ENCODE measurements around the gene PCSK7. TPM values are rescaled to one million over a fixed set of nuclear protein-coding genes. Genes with fewer than 3 reads are reported as not detected.

The PCSK7 gene
- total RNA-seq, 1 donor from 2014 or later, result 93.6 TPM

- Mint-ChIP-seq H3K36me3 (ENCODE audit: low read depth, unreplicated experiment) (peaks cover 33% of the 10 kb centered on the region), H3K27ac (ENCODE audit: unreplicated experiment) (no peak overlapping the region), H3K4me1 (ENCODE audit: unreplicated experiment) (peaks cover 22% of the 10 kb centered on the region), H3K4me3 (ENCODE audit: unreplicated experiment) (no peak overlapping the region), H3K9me3 (ENCODE audit: unreplicated experiment) (no peaks in the 10 kb centered on the region), H3K27me3 (ENCODE audit: unreplicated experiment) (no peaks in the 10 kb centered on the region)
- DNase-seq (ENCODE audit: low spot score), result no peak
- TF ChIP-seq, protein P1, sequence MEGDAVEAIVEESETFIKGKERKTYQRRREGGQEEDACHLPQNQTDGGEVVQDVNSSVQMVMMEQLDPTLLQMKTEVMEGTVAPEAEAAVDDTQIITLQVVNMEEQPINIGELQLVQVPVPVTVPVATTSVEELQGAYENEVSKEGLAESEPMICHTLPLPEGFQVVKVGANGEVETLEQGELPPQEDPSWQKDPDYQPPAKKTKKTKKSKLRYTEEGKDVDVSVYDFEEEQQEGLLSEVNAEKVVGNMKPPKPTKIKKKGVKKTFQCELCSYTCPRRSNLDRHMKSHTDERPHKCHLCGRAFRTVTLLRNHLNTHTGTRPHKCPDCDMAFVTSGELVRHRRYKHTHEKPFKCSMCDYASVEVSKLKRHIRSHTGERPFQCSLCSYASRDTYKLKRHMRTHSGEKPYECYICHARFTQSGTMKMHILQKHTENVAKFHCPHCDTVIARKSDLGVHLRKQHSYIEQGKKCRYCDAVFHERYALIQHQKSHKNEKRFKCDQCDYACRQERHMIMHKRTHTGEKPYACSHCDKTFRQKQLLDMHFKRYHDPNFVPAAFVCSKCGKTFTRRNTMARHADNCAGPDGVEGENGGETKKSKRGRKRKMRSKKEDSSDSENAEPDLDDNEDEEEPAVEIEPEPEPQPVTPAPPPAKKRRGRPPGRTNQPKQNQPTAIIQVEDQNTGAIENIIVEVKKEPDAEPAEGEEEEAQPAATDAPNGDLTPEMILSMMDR (IDR thresholded peaks at IDR 0.05; ENCODE audit: unreplicated experiment), result no peak
Measured at GRCh38 chr11:117220568-117220967, 11.3 kb downstream of the PCSK7 start.

- H3K4me1 Mint-ChIP-seq (ENCODE audit: unreplicated experiment), result peaks cover 20% of the 10 kb centered on the region
- no peaks in the 10 kb centered on the region for H3K27me3 Mint-ChIP-seq (ENCODE audit: unreplicated experiment)
- TF ChIP-seq, protein P1 (IDR thresholded peaks at IDR 0.05; ENCODE audit: unreplicated experiment), result no peak
- peaks cover 33% of the 10 kb centered on the region for H3K36me3 Mint-ChIP-seq (ENCODE audit: low read depth, unreplicated experiment)
- no peak overlapping the region for H3K4me3 Mint-ChIP-seq (ENCODE audit: unreplicated experiment)
- no peaks in the 10 kb centered on the region for H3K9me3 Mint-ChIP-seq (ENCODE audit: unreplicated experiment)
- H3K27ac Mint-ChIP-seq (ENCODE audit: unreplicated experiment), result no peak overlapping the region
- DNase-seq (ENCODE audit: low spot score), result no peak
Measured at GRCh38 chr11:117219995-117220394, 11.9 kb downstream of the PCSK7 start.

GRCh38 chr11:117219455-117219854, 12.4 kb downstream of the PCSK7 start:
- Mint-ChIP-seq H3K4me1 (ENCODE audit: unreplicated experiment) (peaks cover 15% of the 10 kb centered on the region), H3K27me3 (ENCODE audit: unreplicated experiment) (no peaks in the 10 kb centered on the region), H3K9me3 (ENCODE audit: unreplicated experiment) (no peaks in the 10 kb centered on the region), H3K27ac (ENCODE audit: unreplicated experiment) (no peak overlapping the region), H3K36me3 (ENCODE audit: low read depth, unreplicated experiment) (peaks cover 37% of the 10 kb centered on the region), H3K4me3 (ENCODE audit: unreplicated experiment) (peak overlapping the region; percentile 70)
- no peak for DNase-seq (ENCODE audit: low spot score)
- TF ChIP-seq, protein P1 (IDR thresholded peaks at IDR 0.05; ENCODE audit: unreplicated experiment), result no peak

DNA sequence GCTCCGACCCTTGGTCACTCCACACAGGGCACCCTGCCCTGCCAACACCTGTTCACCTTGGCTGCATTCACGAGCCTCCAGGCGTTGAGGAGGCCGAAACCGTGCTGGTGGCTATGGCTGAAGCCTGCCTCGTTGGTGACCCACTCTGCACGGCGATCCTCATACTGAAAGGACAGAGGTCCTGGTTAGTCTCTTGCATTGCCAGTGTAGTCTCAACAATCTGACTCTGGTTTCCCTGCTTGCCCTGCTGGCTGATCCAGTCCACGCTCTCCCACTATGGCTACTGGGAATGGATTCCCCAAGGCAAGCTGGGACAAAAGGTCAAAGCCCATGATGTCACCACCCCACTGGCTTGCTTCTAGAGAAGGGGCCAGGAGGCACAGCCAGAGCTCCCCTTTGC, 12.9 kb downstream of the PCSK7 start:
- Mint-ChIP-seq H3K36me3 (ENCODE audit: low read depth, unreplicated experiment) (peaks cover 41% of the 10 kb centered on the region), H3K9me3 (ENCODE audit: unreplicated experiment) (no peaks in the 10 kb centered on the region), H3K27me3 (ENCODE audit: unreplicated experiment) (peaks cover 2% of the 10 kb centered on the region), H3K27ac (ENCODE audit: unreplicated experiment) (peak overlapping the region; percentile 48), H3K4me3 (ENCODE audit: unreplicated experiment) (peak overlapping the region; percentile 70), H3K4me1 (ENCODE audit: unreplicated experiment) (peaks cover 12% of the 10 kb centered on the region)
- no peak for DNase-seq (ENCODE audit: low spot score)
- TF ChIP-seq, protein P1 (IDR thresholded peaks at IDR 0.05; ENCODE audit: unreplicated experiment), result no peak

DNA sequence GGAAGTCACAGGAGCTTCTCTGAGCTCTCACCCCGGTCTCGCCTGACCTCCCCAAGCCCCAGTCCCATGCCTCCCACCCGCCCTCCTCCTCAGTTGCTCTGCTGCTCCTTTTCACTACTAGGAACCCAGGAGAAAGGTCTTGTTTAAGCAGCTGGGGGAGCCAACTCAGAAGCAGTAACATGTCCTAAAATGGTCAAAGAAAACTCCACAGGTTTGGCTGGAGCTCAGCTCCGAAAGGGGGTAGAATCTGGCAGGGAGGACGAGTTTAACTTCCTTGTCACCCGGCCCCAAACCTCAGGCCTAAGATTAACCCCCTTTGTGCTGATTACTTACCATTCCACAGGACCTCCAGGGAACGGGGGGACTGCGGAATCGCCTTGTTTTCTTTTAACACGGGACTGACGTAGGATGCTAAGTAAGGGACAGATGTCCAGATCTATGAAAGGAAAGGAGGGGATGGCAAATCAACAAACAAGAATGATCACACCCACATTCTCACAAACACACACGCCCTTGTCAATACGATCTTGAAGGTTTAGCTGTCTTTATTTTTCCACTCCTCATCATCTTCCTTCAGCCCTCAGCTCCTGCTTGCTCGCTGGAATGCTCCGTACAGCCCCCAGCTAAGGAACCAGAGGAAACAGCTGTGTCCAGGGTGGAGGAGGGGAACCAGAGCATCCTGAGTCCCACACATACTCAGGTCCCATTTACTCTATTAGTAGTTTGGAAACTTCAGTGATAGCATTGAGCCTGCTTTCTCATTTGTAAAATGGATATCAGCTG, 13.5 kb downstream of the PCSK7 start:
- Mint-ChIP-seq H3K4me3 (ENCODE audit: unreplicated experiment) (peak overlapping the region; percentile 68), H3K27ac (ENCODE audit: unreplicated experiment) (peak overlapping the region; percentile 9), H3K36me3 (ENCODE audit: low read depth, unreplicated experiment) (peaks cover 44% of the 10 kb centered on the region), H3K9me3 (ENCODE audit: unreplicated experiment) (no peaks in the 10 kb centered on the region), H3K4me1 (ENCODE audit: unreplicated experiment) (peaks cover 12% of the 10 kb centered on the region), H3K27me3 (ENCODE audit: unreplicated experiment) (peaks cover 2% of the 10 kb centered on the region)
- no peak for DNase-seq (ENCODE audit: low spot score)
- TF ChIP-seq, protein P1 (IDR thresholded peaks at IDR 0.05; ENCODE audit: unreplicated experiment), result no peak
